DOHH2 (cell line): ENCODE measurements around the gene NEDD4L.

Experiments used
- EZH2phosphoT487 ChIP-seq: fragments of 200-600 bp; sonication (generic); IDR thresholded peaks from 2 replicates; pipeline ENCODE4 v1.6.1; 2017; ENCODE audit warnings: borderline replicate concordance, mild to moderate bottlenecking, antibody characterized with exemption, low read length, moderate library complexity, mixed read lengths
- TF ChIP-seq, protein P1 (sequence below): fragments of 200-600 bp; sonication (generic); IDR thresholded peaks from one replicate; pipeline ENCODE4 v1.5.1; 2014; ENCODE audit warnings: antibody characterized with exemption, mild to moderate bottlenecking, low read depth, low read length; ENCODE audit not compliant: poor library complexity, severe bottlenecking

DNA sequence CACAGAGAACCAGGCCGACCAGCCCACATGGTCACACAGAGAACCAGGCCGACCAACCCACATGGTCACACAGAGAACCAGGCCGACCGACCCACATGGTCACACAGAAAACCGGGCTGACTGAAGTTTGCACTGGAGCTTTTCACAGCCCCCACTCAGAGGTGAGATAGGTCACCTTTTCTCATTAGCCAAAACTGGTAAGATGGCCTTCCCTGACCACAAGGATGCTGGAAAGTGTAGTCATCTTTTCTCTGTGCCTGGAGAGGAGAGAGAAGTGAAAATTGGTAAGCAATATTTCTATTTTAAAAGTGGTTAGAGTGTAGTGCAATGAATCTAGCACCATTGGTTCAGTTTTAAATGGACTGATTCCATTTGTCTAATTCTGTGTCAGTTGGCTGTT, 247.1 kb downstream of the NEDD4L start:
- TF ChIP-seq, protein P1, sequence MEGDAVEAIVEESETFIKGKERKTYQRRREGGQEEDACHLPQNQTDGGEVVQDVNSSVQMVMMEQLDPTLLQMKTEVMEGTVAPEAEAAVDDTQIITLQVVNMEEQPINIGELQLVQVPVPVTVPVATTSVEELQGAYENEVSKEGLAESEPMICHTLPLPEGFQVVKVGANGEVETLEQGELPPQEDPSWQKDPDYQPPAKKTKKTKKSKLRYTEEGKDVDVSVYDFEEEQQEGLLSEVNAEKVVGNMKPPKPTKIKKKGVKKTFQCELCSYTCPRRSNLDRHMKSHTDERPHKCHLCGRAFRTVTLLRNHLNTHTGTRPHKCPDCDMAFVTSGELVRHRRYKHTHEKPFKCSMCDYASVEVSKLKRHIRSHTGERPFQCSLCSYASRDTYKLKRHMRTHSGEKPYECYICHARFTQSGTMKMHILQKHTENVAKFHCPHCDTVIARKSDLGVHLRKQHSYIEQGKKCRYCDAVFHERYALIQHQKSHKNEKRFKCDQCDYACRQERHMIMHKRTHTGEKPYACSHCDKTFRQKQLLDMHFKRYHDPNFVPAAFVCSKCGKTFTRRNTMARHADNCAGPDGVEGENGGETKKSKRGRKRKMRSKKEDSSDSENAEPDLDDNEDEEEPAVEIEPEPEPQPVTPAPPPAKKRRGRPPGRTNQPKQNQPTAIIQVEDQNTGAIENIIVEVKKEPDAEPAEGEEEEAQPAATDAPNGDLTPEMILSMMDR, result no peak
- TF ChIP-seq EZH2phosphoT487, result no peak
